Thyroid gland (tissue), 4 donors: ENCODE data around the gene TASP1.
"Not testable (repeated sequence)": the region's sequence is repeated elsewhere in the genome, so short reads cannot be mapped to it uniquely, and the experiment has no call there.

Source experiments
- POLR2A ChIP-seq, 2 donors: fragments of 450-650 bp; IDR thresholded peaks; one replicate each; pipeline ENCODE4 v1.6.1; 2017; ENCODE audit warnings: antibody characterized with exemption in 2 of 2, mild to moderate bottlenecking in 2 of 2, moderate library complexity in 1 of 2
- TF ChIP-seq, protein P1 (sequence below), 6 experiments: fragments of 200-600 bp in 3 of 6; fragments of 450-650 bp in 3 of 6; sonication (generic) in 3 of 6; IDR thresholded peaks; one replicate each; pipeline ENCODE4 v1.5.1; 2016 to 2019; ENCODE audit warnings: antibody characterized with exemption in 6 of 6, mild to moderate bottlenecking in 2 of 6, inconsistent platforms in 1 of 6, moderate library complexity in 1 of 6

DNA sequence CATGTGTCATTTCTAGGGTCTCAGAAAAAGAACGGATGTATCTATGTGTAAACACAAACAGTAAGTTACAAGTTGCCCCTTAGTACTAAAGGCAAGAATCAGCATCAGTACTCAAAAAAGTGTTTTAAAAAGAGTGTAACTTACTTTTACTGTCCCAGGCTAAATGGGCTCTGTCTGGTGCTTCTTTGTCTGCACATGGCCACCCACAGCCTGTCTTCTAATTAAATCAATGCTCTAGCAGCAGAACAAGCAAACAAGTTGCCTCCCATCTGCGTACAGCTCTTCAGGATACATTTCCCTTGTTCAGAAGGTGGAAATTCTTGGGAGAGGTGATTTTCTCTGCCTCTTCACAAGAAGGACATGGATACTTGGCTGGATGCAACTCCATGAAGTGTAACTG, 22.0 kb downstream of the TASP1 start:
- TF ChIP-seq, protein P1, sequence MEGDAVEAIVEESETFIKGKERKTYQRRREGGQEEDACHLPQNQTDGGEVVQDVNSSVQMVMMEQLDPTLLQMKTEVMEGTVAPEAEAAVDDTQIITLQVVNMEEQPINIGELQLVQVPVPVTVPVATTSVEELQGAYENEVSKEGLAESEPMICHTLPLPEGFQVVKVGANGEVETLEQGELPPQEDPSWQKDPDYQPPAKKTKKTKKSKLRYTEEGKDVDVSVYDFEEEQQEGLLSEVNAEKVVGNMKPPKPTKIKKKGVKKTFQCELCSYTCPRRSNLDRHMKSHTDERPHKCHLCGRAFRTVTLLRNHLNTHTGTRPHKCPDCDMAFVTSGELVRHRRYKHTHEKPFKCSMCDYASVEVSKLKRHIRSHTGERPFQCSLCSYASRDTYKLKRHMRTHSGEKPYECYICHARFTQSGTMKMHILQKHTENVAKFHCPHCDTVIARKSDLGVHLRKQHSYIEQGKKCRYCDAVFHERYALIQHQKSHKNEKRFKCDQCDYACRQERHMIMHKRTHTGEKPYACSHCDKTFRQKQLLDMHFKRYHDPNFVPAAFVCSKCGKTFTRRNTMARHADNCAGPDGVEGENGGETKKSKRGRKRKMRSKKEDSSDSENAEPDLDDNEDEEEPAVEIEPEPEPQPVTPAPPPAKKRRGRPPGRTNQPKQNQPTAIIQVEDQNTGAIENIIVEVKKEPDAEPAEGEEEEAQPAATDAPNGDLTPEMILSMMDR (IDR thresholded peaks at IDR 0.05): not testable (repeated sequence)
- TF ChIP-seq POLR2A (IDR thresholded peaks at IDR 0.05): not testable (repeated sequence)
